Measurements from ENCODE around the gene UCN.
"Not testable (repeated sequence)": the region's sequence is repeated elsewhere in the genome, so short reads cannot be mapped to it uniquely, and the experiment has no call there.

The UCN gene

DNA sequence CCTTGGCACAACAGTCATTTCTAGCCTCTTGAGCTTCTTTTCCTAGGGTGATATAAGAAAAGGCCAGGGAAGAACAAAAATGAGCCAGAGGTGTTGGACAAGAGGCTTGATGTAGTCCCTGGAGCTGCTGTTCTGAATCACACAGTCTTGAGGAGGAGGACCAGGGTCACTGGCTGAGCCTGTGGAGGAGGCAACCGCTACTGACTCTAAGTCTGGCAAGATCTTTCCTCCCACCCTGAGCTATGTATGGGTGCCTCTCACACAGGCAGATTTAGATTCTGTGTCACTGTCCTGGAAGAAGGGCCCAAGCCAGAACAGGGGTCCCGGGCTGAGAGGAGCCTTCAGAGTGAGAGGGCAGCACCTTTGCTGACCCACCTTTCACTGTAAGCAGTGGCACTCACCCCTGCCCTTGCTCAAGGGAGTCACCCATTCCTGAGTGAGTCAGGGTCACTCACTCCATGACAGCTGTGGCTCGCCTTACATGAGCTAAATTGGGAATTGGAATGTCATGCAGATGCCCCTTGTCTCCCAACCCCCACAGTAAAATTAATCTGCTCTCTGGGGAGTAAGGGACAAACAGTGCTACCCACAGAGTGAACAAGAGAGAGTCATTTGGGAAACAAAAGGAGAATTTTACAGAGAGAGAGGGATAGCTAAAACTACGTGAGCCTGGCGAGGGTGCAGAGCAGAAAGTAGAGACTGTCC is 26.2 kb downstream of the UCN start, which contains the start of gene TRIM54:
TSS of gene TRIM54 (plus strand) at position 575 of the 705 bp plus-strand sequence. CDS start 303 bp downstream, outside the sequence.
- no peak for DNase-seq

DNA sequence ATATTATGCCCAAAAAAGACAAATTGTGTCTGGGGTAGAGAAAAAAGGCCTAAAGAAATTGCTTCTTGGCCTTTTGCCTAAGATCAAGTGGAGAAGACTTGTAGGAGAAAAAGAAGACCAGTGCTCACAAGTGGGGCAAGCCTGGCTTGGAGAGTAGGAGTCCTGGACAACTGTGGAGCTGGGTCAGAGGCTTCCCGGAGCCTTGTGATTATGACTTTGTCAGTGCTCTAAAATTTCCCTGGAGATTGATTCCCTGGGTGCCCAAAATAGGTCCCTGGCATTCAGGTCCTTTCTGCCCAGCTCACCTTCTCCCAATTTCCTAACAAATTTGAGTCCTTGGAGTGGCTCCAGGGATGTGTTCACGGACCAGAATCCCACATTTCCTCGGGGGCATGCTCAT is 26.8 kb downstream of the UCN start:
- no peak for DNase-seq

DNA sequence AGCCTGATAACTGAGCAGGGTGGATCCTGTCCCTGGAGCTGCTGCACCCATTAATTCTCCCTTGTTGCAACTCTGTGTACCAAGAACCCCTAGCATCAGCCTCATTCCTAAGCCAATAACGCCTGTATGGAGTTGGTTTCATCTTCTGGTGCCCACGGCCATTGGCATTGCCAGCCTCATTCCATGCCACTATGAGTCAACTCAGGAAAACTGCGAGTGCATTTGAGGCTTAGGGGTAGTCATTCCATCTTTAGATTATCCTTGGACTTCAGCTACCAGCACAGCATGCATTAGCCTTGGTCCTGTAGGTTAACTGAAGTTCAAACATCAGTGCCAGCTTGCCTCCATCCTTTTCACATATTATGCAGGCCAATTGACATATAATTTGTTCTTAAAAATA is 27.4 kb downstream of the UCN start:
- DNase-seq = no peak

DNA sequence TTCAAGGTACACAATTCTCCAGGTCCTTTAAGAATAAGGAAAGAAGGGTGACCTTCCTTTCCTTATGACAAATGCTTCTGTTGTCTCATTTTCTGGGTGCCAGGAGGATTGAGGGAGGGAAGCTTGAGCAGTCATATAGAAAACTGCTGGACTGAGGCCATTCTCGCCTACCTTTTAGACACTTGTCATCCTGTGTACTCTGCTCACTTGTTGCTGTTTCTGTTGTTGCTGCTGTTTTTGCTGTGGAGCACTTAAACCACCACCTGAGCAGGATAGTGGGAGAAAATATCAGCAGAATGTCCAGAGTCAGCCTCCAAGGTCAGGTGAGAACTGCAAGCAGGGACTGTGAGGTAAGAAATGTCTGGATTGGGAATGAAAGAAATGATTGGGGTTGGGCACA is 30.2 kb downstream of the UCN start:
- DNase-seq = no peak

DNA sequence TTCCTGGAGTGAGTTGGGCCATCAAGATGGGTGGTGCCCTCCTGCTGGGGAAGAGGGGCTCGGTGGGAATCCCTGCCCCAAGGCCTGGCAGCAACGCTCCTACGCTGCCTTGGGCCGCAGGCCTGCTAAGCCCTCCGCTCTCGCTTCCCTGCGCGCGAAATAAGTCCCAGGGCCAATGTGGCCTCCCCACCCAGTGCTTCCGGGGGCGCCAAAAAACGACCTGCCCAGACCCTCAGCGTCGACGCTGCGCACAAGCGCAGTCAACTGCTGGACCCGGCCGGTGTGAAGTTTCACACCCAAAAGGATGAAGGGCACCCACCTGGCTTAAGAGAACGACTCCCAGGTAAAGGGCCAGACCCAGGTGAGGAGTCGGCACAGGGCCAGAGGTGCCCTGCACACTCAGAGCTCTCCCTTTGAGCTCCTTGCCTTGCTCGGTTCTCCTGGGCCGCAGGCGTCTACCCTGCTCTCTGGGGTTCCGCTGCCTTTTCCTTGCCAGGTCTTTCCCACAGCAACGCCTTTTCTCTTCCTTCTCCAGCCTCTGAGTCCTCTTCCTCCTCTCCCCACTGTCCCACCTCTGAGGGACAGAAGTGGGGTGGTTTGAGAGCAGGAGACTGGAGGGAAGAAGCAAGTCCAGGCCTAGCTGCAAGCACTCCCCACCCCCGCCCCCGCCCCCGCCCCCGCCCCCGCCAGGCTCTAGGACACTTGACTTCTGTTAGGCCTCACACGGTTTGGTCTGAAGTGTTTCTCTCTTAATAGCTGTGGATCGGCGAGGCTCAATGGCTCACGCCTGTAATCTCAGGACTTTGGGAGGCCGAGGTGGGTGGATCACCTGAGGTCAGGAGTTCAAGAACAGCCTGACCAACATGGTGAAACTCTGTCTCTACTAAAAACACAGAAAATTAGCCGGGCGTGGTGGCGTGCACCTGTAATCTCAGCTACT is 32.8 kb downstream of the UCN start, which contains the start of gene DNAJC5G:
TSS of gene DNAJC5G (plus strand) at position 223 of the 940 bp plus-strand sequence. CDS start 1,296 bp downstream, outside the sequence.
- DNase-seq = no peak

DNA sequence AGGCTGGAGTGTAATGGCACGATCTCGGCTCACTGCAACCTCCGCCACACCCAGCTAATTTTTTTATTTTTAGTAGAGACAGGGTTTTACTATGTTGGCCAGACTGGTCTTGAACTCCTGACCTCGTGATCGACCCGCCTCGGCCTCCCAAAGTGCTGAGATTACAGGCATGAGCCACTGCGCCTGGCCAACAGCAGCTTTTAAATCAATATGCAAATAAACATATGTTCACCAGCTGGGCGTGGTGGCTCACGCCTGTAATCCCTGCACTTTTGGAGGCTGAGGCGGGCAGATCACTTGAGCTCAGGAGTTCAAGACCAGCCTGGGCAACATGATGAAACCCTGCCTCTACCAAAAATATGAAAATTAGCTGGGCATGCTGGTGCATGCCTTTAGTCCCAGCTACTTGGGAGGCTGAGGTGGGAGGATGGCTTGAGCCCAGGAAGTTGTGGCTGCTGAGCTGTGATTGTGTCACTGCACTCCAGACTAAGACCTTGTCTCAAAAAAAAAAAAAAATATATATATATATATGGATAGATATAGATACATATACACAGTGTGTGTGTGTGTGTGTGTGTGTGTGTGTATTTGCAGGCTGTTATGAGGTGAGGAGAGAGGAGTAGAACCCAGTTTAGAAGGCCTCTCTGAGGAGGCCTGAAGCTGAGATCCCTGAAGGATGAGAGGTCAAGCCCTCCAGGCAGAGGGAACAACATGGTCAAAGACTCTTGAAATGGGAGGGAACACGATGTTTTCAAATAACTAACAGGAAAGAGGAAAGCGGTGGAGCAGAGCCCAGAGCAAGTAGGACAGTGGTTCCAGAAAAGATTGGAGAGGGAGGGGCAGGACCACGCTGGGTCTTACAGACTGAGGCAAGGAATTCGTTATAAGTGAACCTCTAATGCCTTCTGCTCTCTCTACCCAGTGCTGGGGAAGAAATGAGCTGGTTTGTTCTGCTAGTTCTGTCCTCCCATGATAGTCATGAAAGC is 35.4 kb downstream of the UCN start:
- DNase-seq = not testable (repeated sequence)

DNA sequence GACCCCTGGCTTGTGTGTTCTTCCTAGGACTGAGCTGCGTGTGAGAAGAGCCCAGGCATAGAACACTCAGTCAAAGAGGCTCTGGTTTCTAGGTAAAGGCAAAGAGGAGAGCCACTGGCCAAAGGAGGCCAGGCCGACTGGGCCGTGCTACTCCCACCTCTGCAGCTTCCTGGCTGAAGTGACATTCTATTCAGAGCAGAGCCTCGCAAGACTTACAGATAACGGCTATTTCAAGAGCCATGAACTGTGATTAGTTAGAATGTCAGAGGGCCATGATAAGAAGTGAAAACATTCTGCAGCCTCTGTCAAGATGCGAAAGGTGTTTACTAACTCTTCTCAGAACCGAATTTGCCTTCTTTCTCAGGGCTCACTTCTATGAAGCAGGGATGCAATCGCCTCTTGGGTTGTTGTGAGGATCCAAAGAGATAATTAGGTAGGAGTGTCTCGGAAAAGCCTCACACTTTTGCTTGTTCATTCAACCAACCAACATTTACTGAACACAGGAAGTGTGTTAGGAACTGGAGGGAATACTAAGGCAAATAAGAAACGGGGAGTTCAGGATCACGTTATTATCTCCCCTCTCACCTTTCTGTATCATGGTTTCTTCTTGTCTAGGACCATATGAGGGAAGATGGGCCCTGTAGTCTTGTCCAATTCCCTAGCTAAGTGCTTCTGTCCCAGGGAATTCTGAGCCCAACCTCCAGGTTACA is 36.5 kb downstream of the UCN start:
- DNase-seq = no peak

DNA sequence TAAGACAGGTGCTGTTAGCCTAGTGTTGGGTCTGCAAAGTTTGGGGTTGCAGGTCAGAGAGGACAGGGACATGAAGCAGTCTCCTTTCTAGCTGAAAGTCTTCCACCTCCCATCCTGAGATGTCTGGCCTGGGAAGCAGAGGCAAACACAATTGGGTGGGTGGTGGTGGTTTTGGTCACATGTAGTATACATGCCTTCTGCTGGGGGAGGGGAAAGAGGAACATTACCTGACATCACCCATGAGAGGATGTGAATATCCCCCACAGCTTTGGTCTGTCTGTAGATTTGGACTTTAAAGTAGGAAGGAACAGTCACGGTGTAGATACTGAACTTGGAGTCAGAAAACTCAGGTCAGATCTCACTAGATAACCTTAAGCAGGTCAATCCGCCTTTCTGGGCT is 37.6 kb downstream of the UCN start:
- no peak for DNase-seq

DNA sequence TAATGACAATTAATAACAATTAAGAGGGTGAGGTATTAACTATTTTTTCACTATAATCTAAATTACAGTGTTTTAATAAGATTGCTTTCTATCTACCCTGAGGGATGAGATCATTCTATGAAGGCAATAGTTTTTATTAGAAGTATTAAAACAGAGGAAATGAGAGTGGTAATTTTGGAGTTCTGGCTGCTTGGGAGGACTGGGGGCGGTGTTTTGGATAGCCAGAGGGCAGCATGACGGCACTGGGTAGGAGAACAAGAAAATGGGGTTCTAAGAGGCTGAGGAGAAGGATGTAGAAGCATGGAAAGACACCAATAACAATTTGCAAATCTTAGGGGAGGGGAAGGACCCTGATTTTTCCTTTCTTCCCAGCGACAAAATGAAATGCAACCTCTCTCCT is 38.1 kb downstream of the UCN start:
- DNase-seq = no peak

DNA sequence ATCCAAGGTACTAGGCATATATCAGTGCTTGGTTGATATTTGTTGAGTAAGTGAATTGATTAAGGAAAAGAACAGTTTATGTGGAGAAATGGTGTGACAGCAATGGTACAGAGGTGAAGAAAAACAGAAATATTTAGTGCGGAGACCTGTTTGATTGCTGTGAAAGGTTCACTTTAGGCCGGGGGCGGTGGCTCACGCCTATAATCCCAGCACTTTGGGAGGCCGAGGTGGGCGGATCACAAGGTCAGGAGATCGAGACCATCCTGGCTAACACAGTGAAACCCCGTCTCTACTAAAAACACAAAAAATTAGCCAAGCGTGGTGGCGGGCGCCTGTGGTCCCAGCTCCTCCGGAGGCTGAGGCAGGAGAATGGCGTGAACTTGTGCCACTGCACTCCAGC is 39.9 kb downstream of the UCN start:
- DNase-seq = not testable (repeated sequence)

DNA sequence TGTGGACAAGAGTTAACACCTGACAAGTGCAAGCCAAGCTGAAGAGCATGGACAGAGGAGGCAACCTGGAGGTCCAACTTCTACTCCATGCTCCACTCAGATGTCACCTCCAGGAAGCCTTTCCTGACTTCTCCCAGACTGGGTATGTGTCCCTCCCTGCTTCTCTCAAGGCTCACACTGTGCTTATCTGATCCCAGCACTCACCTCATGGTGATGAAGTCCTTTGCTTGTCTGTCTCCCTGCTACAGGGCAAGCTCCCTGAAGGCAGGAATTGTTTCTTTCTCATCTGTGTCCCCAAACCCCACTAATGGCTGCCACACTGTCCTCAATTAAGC is 42.7 kb downstream of the UCN start:
- no peak for DNase-seq

DNA sequence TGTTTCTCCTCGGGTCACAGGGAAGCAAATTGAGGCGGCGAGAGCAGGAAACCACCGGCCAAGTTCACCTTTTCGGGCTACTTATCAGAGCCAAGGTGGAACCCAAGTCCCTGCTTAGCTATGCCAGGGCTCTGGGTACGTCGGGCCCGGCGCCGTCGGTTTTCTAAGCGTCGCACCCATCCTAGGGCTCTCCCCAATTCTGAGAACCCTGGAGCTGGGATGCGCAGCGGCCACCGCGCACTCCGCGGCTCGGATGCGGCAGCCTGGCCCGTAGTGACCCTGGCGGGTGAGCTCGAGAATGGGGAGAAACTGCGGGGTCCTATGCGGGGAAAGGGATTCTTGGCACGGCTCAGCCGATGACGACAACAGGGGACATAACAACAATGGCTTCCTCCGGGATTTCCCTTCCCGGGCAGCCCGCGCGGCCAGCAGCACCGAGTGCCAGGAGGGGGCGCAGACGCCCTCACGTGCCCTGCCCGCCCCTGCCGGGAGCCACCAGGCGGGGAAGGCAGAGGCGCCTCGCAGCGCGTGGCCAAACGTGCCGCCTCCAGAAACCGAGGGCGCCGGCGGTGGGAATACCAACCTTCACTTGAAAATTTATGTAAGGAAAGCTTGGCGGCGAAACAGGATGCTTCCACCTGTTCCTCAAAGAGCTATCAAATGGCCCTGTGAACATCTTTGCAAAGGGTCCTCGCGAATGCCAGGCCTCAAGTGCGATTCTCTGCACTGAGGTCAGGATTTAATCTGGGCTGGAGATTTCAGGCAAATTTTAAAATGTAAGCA is 43.3 kb downstream of the UCN start:
- peak; percentile 73 to 75 for DNase-seq

DNA sequence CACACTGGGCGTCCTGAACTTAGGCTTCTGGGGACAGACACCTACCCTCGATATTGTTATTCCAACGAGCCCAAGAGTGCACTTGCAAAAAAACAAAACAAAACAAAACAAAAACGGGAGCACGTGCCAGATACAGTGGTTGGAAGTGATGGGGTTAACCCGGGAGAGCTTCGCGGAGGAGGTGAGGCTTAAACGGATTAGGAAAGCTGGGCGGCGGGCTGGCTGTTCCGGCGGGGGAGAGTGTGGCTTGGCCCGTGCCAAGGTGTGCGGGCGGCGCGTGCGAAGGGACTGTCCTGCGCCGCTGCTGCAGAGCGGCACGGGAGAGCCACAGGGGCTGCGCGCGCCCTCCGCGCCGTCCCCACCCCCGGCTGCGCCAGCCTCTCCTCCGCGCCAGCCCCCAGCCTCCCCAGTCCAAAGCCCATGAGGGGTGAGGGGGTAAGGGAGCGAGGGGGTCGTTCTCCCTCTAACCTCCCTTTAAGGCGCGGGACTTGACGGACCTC is 43.9 kb downstream of the UCN start:
- DNase-seq = peak in 1 of 2 donors; percentile 10

DNA sequence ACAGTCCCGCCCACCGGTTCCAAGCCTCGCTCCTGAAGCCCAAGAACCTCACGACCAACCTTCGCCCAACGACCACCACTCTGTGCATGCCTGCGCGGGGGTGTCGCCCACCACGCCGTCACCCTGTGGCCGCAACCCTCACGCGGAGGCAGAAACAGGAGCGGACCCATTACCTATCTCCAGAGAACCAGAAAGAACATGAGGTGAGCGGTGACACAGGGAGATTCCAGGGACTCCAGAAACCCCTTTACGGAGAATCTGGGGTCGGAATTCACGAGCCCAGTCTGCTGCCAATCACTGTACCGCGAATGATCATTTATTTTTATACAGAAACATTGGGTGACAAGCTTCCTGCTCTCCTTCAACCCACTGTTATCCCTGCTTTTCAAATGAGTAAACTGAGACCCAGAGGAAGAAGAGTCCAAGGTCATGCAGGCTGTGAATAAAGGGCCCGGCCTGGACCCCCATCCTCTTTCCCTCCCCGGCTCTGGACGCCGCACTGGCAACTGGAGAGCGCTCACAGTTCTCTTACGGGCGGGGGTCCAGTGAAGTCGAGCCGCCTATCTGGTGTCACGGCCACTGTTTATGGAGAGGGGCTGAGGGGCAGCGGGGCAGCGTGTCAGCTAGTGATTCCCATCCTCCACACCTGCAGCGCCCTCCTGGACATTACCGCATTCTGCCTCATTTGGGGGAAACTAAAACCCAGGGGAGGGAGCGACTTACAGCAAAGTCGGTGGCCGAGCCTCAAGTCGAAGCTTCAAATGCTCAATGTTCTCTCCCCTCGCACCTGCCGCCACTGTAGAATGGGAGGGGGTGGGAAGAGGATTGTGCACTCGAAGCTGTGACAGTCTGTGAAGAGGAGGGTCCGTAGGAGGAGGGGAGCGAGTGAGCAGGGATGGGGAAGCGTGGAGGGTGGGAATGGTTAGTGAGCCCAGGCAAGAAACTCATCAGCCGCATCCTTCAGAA is 44.7 kb downstream of the UCN start:
- no peak for DNase-seq

DNA sequence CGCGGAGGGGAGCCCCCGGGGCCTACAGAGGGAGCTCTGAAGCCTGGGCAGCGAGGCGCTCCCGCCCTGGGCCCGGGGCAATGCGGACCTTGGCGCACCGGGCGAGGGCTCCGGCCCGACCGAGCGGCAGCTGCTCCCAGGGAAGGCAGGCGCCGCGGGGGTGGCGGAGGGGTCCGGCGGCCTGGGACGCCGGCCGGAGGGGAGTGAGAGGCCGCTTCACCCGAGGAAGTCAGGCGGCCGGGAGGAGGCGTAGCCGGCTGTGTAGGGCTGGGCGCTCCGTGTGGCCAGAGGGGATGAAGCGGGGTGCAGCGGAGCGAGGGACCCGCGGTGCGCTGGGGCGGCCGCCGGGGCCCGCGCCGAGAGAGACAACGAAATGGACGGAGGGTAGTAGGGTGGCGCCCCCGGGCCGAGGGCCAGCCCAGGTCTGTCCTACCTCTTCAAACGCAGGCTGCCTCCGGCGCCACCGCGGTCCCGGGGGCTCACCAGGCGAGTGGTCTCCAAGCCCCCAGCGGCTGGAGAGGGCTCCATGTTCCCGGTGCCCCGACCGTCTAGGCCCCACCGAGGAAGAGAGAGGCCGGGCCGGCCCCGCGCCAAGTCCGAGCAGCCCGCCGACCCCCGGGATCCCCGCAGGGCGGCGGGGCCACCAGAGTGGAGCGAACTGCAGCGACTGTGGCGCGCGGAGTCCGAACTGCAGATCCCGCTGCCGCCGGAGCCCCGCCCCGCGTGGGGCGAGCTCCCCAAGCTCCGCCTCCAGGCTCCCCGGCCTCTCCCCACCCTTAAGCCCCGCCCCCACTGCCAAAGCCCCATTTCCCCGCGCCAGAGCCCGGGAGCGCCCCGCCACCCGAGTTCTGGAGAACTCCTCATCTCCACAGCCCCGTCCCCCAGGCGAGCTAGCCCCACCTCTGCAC is 45.6 kb downstream of the UCN start, which contains the start of gene SLC30A3:
TSS of gene SLC30A3 (minus strand) at position 669 of the 908 bp plus-strand sequence. CDS start at position 528, 141 bp downstream.
- DNase-seq = peak; percentile 74 to 78

DNA sequence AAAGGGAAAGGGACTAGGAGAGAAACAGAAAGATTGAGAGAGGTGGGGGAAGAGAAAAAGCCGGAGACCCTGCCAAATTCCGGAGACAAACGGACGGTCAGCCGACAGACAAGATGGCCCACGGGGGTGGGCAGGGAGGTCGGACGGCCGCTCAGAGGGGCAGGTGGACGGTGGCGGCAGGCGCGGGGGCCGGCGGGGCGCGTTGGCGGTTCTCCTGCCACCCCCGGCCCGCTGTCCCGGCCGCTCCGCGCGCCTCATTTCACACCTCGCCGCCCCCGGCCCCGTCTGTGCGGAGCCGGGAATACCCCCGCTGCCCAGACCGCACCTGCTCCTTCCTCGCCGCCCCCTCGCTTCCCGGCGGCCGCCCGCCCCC is 46.3 kb downstream of the UCN start:
- DNase-seq = no peak

DNA sequence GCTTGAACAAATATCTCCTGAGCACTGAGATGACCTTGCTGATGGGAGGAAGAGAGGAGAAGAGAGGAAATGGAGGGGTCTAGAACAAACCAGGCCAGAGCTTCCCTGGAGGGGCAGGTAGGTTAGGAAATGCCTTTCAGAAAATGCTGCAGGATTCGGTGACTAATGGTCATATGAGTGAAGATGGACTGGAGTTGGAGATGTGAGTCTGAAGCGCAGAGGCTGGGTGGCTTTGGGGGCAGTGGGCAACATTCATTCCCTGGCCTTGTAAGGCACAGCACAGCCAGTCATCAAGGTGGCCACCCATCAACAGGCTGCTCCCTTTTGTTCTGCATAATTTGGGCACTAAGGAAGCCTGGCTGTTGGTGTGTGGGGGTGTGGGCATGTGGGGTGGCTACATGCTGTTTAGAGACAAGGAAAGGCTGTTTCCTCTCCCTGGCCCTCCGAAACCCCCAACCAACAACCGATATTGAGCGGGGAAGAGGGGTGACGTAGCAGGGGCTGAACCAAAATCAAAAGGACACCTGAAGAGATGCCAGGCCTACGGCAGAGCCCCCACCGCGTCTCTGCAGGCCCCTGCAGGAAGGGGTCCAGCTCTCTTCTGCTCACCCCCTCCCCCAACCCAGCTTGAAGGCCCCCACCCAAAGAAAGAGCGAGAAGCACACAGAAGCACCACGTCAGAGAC is 46.9 kb downstream of the UCN start:
- DNase-seq = no peak

DNA sequence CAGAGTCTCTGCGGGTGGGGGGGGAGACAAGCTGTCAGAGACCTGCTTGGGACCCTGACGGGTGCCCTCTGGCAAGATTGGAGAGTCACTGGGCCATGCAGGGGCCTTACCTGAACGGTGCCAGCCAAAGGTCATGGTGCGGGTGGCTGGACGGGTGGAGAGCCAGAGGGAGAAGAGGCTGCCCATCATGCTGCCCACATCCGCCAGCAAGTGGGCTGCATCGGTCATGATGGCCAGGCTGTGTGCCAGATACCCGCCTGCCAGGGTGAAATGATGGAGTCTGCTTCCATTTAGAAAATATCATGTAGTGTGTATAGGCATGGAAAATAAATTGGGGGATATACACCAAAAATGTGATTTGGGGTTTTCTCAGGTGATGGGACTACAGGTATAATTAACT is 50.2 kb downstream of the UCN start:
- no peak for DNase-seq
